ENCODE measurements around the gene AGBL4. TPM values are rescaled to one million over a fixed set of nuclear protein-coding genes. Genes with fewer than 3 reads are reported as not detected.

AGBL4 gene
- total and polyA plus RNA-seq, 9 of the 15 experiments (the other 6 are each of a cell fraction or from before 2014, with no cell fraction given): 0.11 TPM; not detected in 7

DNA sequence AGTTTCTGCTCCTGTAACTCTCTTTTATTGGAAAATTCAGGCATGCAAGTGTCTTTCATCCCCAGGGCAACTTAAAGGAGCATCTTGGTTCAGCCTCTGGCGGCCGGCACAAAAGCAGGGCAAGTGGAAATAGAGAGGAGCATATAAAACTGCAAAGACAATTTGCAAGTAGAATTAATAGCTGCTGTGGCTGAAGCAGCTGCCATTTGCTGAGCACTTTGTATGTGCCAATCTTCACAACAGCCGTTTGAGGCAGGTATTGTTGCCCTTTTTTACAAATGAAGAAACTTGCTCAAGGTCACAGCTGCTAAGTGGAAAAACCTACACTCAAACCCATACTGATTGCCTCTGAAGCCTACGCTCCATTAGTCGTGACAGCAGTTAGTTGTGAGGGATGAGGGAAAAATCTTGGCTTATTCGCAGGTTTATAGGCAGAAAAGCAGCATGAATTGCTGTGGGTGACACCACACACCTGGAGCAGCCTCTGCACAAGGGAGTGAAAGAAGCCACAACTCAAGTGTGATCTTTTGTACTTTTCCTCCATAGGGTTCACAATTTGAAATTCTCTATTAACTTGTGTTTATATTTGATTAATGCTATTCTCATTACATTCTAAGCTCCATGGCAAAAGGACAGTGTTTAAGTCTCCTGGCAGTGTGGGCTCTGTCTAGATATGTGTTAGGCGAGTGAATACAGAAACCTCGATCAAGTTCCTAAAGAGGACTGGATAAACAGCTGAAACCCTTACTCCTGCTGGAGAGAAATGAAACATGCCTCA, 1148.0 kb downstream of the AGBL4 start:
- H4K20me1 ChIP-seq (replicated peaks; ENCODE audit: control insufficient read depth, insufficient read depth, low read length): no peaks in the 10 kb centered on the region
- no peak overlapping the region for H3K27ac ChIP-seq (ENCODE audit: extremely low read depth, low read depth, low read length)
- POLR2A ChIA-PET: no interaction called here
- no peaks in the 10 kb centered on the region; the same call in 1 of the 2 replicates for H3K9me3 ChIP-seq (replicated peaks; ENCODE audit: control insufficient read depth, insufficient read depth, low read depth, low read length)
- H3K9me1 ChIP-seq (ENCODE audit: control insufficient read depth, insufficient read depth, low read length): no peaks in the 10 kb centered on the region
- DNase-seq (ENCODE audit: extremely low read depth in 1 of 4, low spot score in 3 of 4) (no peak), FAIRE-seq (no peak), ATAC-seq (no peak)
- H3K4me1 ChIP-seq (replicated peaks in 1 of 2; ENCODE audit: control insufficient read depth in 2 of 2, insufficient read depth in 2 of 2, low read length in 2 of 2): no peaks in the 10 kb centered on the region
- no TSS peak for BruUV-seq (replicated peaks)
- no peaks in the 10 kb centered on the region for H3K27me3 ChIP-seq (ENCODE audit: control insufficient read depth in 2 of 2, insufficient read depth in 2 of 2, low read length in 2 of 2)
- intact Hi-C loops (cut with micrococcal nuclease): no loop called here
- H2AFZ ChIP-seq (ENCODE audit: low read depth, low read length): no peak overlapping the region
- CTCF ChIA-PET (ENCODE audit: low intra/inter-chr PET ratio): no interaction called here
- no peak overlapping the region for H3K4me3 ChIP-seq
- 0% methylated on average over 8 of the region's 8 CpGs for WGBS (ENCODE audit: insufficient coverage, low coverage, missing lambda C conversion rate)
- H3K9ac ChIP-seq (ENCODE audit: insufficient read depth in 1 of 2, low read depth in 2 of 2, low read length in 2 of 2): no peak overlapping the region
- no peak overlapping the region for H3K4me2 ChIP-seq (ENCODE audit: insufficient read depth, low read length)
- in situ Hi-C loops (cut with MboI): no loop called here
- no peaks in the 10 kb centered on the region for H3K79me2 ChIP-seq (ENCODE audit: control insufficient read depth, insufficient read depth, low read length)
- no peaks in the 10 kb centered on the region for H3K36me3 ChIP-seq (ENCODE audit: control insufficient read depth, insufficient read depth, low read length)
- TF ChIP-seq IFI16 (CRISPR knock-in tag; IDR thresholded peaks at IDR 0.05) (no peak), TFAM (CRISPR knock-in tag; conservative IDR thresholded peaks at IDR 0.05) (no peak), ARNT (IDR thresholded peaks at IDR 0.05) (no peak), ZBTB12 (CRISPR knock-in tag; IDR thresholded peaks at IDR 0.05) (no peak), GABPB2 (CRISPR knock-in tag; conservative IDR thresholded peaks at IDR 0.05) (no peak), CCAR2 (IDR thresholded peaks at IDR 0.05; ENCODE audit: low read depth, low read length) (no peak), PHB2 (IDR thresholded peaks at IDR 0.05; ENCODE audit: low read depth) (no peak), JUND (IDR thresholded peaks at IDR 0.05; ENCODE audit: borderline replicate concordance, low read depth, low read length) (no peak), JUND (tag; IDR thresholded peaks at IDR 0.05; ENCODE audit: borderline replicate concordance, low read depth, low read length) (no peak), ZNF124 (CRISPR knock-in tag; IDR thresholded peaks at IDR 0.05) (no peak), E4F1 (CRISPR knock-in tag; IDR thresholded peaks at IDR 0.05; ENCODE audit: borderline replicate concordance) (no peak), POU5F1 (IDR thresholded peaks at IDR 0.05; ENCODE audit: borderline replicate concordance, low read depth, low read length, partially characterized antibody) (no peak), CTBP1 (IDR thresholded peaks at IDR 0.05; ENCODE audit: borderline replicate concordance) (no peak), RBM15 (IDR thresholded peaks at IDR 0.05; ENCODE audit: insufficient read depth, low read length) (no peak), STAT5A (IDR thresholded peaks at IDR 0.05; ENCODE audit: borderline replicate concordance, low read length) (no peak)
- TF ChIP-seq, protein P1, sequence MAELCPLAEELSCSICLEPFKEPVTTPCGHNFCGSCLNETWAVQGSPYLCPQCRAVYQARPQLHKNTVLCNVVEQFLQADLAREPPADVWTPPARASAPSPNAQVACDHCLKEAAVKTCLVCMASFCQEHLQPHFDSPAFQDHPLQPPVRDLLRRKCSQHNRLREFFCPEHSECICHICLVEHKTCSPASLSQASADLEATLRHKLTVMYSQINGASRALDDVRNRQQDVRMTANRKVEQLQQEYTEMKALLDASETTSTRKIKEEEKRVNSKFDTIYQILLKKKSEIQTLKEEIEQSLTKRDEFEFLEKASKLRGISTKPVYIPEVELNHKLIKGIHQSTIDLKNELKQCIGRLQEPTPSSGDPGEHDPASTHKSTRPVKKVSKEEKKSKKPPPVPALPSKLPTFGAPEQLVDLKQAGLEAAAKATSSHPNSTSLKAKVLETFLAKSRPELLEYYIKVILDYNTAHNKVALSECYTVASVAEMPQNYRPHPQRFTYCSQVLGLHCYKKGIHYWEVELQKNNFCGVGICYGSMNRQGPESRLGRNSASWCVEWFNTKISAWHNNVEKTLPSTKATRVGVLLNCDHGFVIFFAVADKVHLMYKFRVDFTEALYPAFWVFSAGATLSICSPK (IDR thresholded peaks at IDR 0.05; ENCODE audit: borderline replicate concordance): no peak
